Endothelial cell (in vitro differentiated cells): ENCODE data around the gene GRAP2. TPM values are rescaled to one million over a fixed set of nuclear protein-coding genes. Genes with fewer than 3 reads are reported as not detected.

Experiments
- DNase-seq: peaks from one replicate; pipeline ENCODE4 v3.0.0; 2021; ENCODE audit warnings: low spot score
- H3K27ac Mint-ChIP-seq: one replicate; pipeline ENCODE4 v1.8.0; 2021; ENCODE audit warnings: mixed read lengths, inconsistent platforms; ENCODE audit not compliant: unreplicated experiment
- H3K27me3 Mint-ChIP-seq: one replicate; pipeline ENCODE4 v1.8.0; 2021; ENCODE audit warnings: mild to moderate bottlenecking, moderate library complexity, mixed read lengths, inconsistent platforms; ENCODE audit not compliant: unreplicated experiment
- H3K36me3 Mint-ChIP-seq: one replicate; pipeline ENCODE4 v1.8.0; 2021; ENCODE audit warnings: mild to moderate bottlenecking, low read depth, mixed read lengths, inconsistent platforms; ENCODE audit not compliant: unreplicated experiment
- H3K4me1 Mint-ChIP-seq: one replicate; pipeline ENCODE4 v1.8.0; 2021; ENCODE audit warnings: mild to moderate bottlenecking, mixed read lengths, inconsistent platforms; ENCODE audit not compliant: unreplicated experiment
- H3K4me3 Mint-ChIP-seq: one replicate; pipeline ENCODE4 v1.8.0; 2021; ENCODE audit warnings: mild to moderate bottlenecking, mixed read lengths, inconsistent platforms; ENCODE audit not compliant: unreplicated experiment
- H3K9me3 Mint-ChIP-seq: one replicate; pipeline ENCODE4 v1.8.0; 2021; ENCODE audit warnings: mixed read lengths, inconsistent platforms; ENCODE audit not compliant: unreplicated experiment
- CTCF ChIP-seq: fragments of 200-600 bp; sonication (generic); IDR thresholded peaks from one replicate; pipeline ENCODE4 v1.5.0; 2021; ENCODE audit warnings: antibody characterized with exemption; ENCODE audit not compliant: unreplicated experiment
- total RNA-seq: library from RNA; stranded (reverse); fragmentation: NEBNext Ultra II Directional; extraction: Animal tissue kit (Norgen Biotek cat#: 25700); gene quantifications from one replicate; pipeline ENCODE4 v1.2.1, GENCODE V29; 2021; ENCODE audit not compliant: unreplicated experiment

GRAP2 gene
- total RNA-seq, 1 donor from 2014 or later = 20.5 TPM

- DNase-seq = no peak
- Mint-ChIP-seq H3K4me3 (no peak overlapping the region), H3K9me3 (no peaks in the 10 kb centered on the region), H3K36me3 (peaks cover under 1% of the 10 kb centered on the region), H3K27me3 (peaks cover 3% of the 10 kb centered on the region), H3K4me1 (peaks cover 47% of the 10 kb centered on the region), H3K27ac (no peak overlapping the region)
- TF ChIP-seq CTCF = no peak
These were observed 100.2 kb downstream of the GRAP2 start for GRCh38 chr22:40001106-40001505.

GRCh38 chr22:40001800-40002577 lies 101.1 kb downstream of the GRAP2 start:
- Mint-ChIP-seq H3K4me3 (no peak overlapping the region), H3K4me1 (peaks cover 42% of the 10 kb centered on the region), H3K27me3 (peaks cover 7% of the 10 kb centered on the region), H3K36me3 (peaks cover 5% of the 10 kb centered on the region), H3K27ac (no peak overlapping the region), H3K9me3 (no peaks in the 10 kb centered on the region)
- no peak for DNase-seq
- TF ChIP-seq CTCF = no peak

GRCh38 chr22:40002935-40003715 lies 102.2 kb downstream of the GRAP2 start:
- Mint-ChIP-seq H3K27me3 (peaks cover 7% of the 10 kb centered on the region), H3K36me3 (peaks cover 5% of the 10 kb centered on the region), H3K4me1 (peaks cover 35% of the 10 kb centered on the region), H3K4me3 (no peak overlapping the region), H3K9me3 (no peaks in the 10 kb centered on the region), H3K27ac (no peak overlapping the region)
- no peak for DNase-seq
- TF ChIP-seq CTCF = no peak

GRCh38 chr22:40004836-40005235 lies 104.0 kb downstream of the GRAP2 start:
- no peak for TF ChIP-seq CTCF
- no peak for DNase-seq
- Mint-ChIP-seq H3K27ac (no peak overlapping the region), H3K27me3 (peaks cover 9% of the 10 kb centered on the region), H3K4me1 (peaks cover 31% of the 10 kb centered on the region), H3K9me3 (no peaks in the 10 kb centered on the region), H3K36me3 (peaks cover 5% of the 10 kb centered on the region), H3K4me3 (no peak overlapping the region)

GRCh38 chr22:40006641-40007040 lies 105.8 kb downstream of the GRAP2 start:
- peaks cover 9% of the 10 kb centered on the region for H3K27me3 Mint-ChIP-seq
- no peak for DNase-seq
- no peak for TF ChIP-seq CTCF
- no peak overlapping the region for H3K27ac Mint-ChIP-seq
- H3K4me1 Mint-ChIP-seq = peaks cover 24% of the 10 kb centered on the region
- H3K4me3 Mint-ChIP-seq = no peak overlapping the region
- H3K9me3 Mint-ChIP-seq = no peaks in the 10 kb centered on the region
- peaks cover 5% of the 10 kb centered on the region for H3K36me3 Mint-ChIP-seq
